Activated T-helper 17 cell treated with anti-CD3 and anti-CD28 coated beads, Interleukin-2, amount 50 U/mL, for 72 hours (primary cell): ENCODE results near the gene NCKAP5. TPM values are rescaled to one million over a fixed set of nuclear protein-coding genes. Genes with fewer than 3 reads are reported as not detected.

Experiments
- ATAC-seq: fragments of 150-1000 bp; cut with Tn5 transposase; replicated peaks from 2 replicates; pipeline ENCODE4 v1.10.0; 2021; ENCODE audit warnings: mild to moderate bottlenecking, moderate library complexity
- H3K27ac Mint-ChIP-seq: one replicate; pipeline ENCODE4 v1.8.0; 2022; ENCODE audit warnings: mixed read lengths
- H3K27me3 Mint-ChIP-seq: one replicate; pipeline ENCODE4 v1.8.0; 2022; ENCODE audit warnings: mixed read lengths
- H3K36me3 Mint-ChIP-seq: one replicate; pipeline ENCODE4 v1.8.0; 2022; ENCODE audit warnings: low read depth, mild to moderate bottlenecking, mixed read lengths
- H3K4me1 Mint-ChIP-seq: one replicate; pipeline ENCODE4 v1.8.0; 2022; ENCODE audit warnings: mixed read lengths
- H3K4me3 Mint-ChIP-seq: one replicate; pipeline ENCODE4 v1.8.0; 2022; ENCODE audit warnings: mild to moderate bottlenecking, mixed read lengths
- H3K9me3 Mint-ChIP-seq: one replicate; pipeline ENCODE4 v1.8.0; 2022; ENCODE audit warnings: mixed read lengths
- total RNA-seq, 2 donors: library from RNA; stranded (reverse); gene quantifications; one replicate each; pipeline ENCODE4 v1.2.3, GENCODE V29; 2022

NCKAP5 gene
- total RNA-seq, 2 donors from 2014 or later = not detected

GRCh38 chr2:132958887-132959286 lies 609.4 kb downstream of the NCKAP5 start:
- Mint-ChIP-seq H3K27ac (no peak overlapping the region), H3K4me1 (no peaks in the 10 kb centered on the region), H3K4me3 (no peak overlapping the region), H3K9me3 (peaks cover 10% of the 10 kb centered on the region), H3K27me3 (peaks cover 5% of the 10 kb centered on the region), H3K36me3 (no peaks in the 10 kb centered on the region)
- ATAC-seq = no peak

GRCh38 chr2:132955871-132956615 lies 612.2 kb downstream of the NCKAP5 start:
- H3K27me3 Mint-ChIP-seq = peaks cover 5% of the 10 kb centered on the region
- H3K4me1 Mint-ChIP-seq = no peaks in the 10 kb centered on the region
- H3K27ac Mint-ChIP-seq = no peak overlapping the region
- H3K36me3 Mint-ChIP-seq = no peaks in the 10 kb centered on the region
- no peak for ATAC-seq
- H3K9me3 Mint-ChIP-seq = peaks cover 14% of the 10 kb centered on the region
- H3K4me3 Mint-ChIP-seq = no peak overlapping the region

- Mint-ChIP-seq H3K27me3 (no peaks in the 10 kb centered on the region), H3K4me1 (no peaks in the 10 kb centered on the region), H3K27ac (no peak overlapping the region), H3K4me3 (no peak overlapping the region), H3K36me3 (no peaks in the 10 kb centered on the region), H3K9me3 (peaks cover 14% of the 10 kb centered on the region)
- no peak for ATAC-seq
Measured at GRCh38 chr2:132953771-132954170, 614.5 kb downstream of the NCKAP5 start.

- no peaks in the 10 kb centered on the region for H3K27me3 Mint-ChIP-seq
- H3K27ac Mint-ChIP-seq = no peak overlapping the region
- H3K36me3 Mint-ChIP-seq = no peaks in the 10 kb centered on the region
- no peaks in the 10 kb centered on the region for H3K4me1 Mint-ChIP-seq
- H3K9me3 Mint-ChIP-seq = peaks cover 12% of the 10 kb centered on the region
- no peak for ATAC-seq
- H3K4me3 Mint-ChIP-seq = no peak overlapping the region
Measured at GRCh38 chr2:132951008-132951714, 617.1 kb downstream of the NCKAP5 start.

GRCh38 chr2:132949108-132949507 lies 619.2 kb downstream of the NCKAP5 start:
- Mint-ChIP-seq H3K27me3 (no peaks in the 10 kb centered on the region), H3K27ac (no peak overlapping the region), H3K4me3 (no peak overlapping the region), H3K4me1 (no peaks in the 10 kb centered on the region), H3K36me3 (no peaks in the 10 kb centered on the region), H3K9me3 (peaks cover 9% of the 10 kb centered on the region)
- ATAC-seq = no peak

- H3K27me3 Mint-ChIP-seq = no peaks in the 10 kb centered on the region
- H3K36me3 Mint-ChIP-seq = no peaks in the 10 kb centered on the region
- ATAC-seq = no peak
- H3K27ac Mint-ChIP-seq = no peak overlapping the region
- H3K4me3 Mint-ChIP-seq = no peak overlapping the region
- no peaks in the 10 kb centered on the region for H3K4me1 Mint-ChIP-seq
- H3K9me3 Mint-ChIP-seq = peaks cover 5% of the 10 kb centered on the region
Measured at GRCh38 chr2:132948211-132948610, 620.1 kb downstream of the NCKAP5 start.

GRCh38 chr2:132943829-132944228 lies 624.4 kb downstream of the NCKAP5 start:
- no peak overlapping the region for H3K4me3 Mint-ChIP-seq
- H3K9me3 Mint-ChIP-seq = peaks cover 5% of the 10 kb centered on the region
- H3K4me1 Mint-ChIP-seq = no peaks in the 10 kb centered on the region
- no peak overlapping the region for H3K27ac Mint-ChIP-seq
- H3K27me3 Mint-ChIP-seq = no peaks in the 10 kb centered on the region
- ATAC-seq = no peak
- no peaks in the 10 kb centered on the region for H3K36me3 Mint-ChIP-seq

GRCh38 chr2:132941296-132942020 lies 626.8 kb downstream of the NCKAP5 start:
- Mint-ChIP-seq H3K36me3 (no peaks in the 10 kb centered on the region), H3K4me3 (no peak overlapping the region), H3K27ac (no peak overlapping the region), H3K4me1 (no peaks in the 10 kb centered on the region), H3K27me3 (no peaks in the 10 kb centered on the region), H3K9me3 (no peaks in the 10 kb centered on the region)
- no peak for ATAC-seq

- H3K4me1 Mint-ChIP-seq = no peaks in the 10 kb centered on the region
- no peak overlapping the region for H3K4me3 Mint-ChIP-seq
- H3K36me3 Mint-ChIP-seq = no peaks in the 10 kb centered on the region
- no peak for ATAC-seq
- no peaks in the 10 kb centered on the region for H3K9me3 Mint-ChIP-seq
- H3K27me3 Mint-ChIP-seq = no peaks in the 10 kb centered on the region
- H3K27ac Mint-ChIP-seq = no peak overlapping the region
Measured at GRCh38 chr2:132937629-132938028, 630.6 kb downstream of the NCKAP5 start.

- no peak for ATAC-seq
- no peak overlapping the region for H3K27ac Mint-ChIP-seq
- H3K4me3 Mint-ChIP-seq = no peak overlapping the region
- H3K36me3 Mint-ChIP-seq = no peaks in the 10 kb centered on the region
- H3K4me1 Mint-ChIP-seq = no peaks in the 10 kb centered on the region
- no peaks in the 10 kb centered on the region for H3K27me3 Mint-ChIP-seq
- H3K9me3 Mint-ChIP-seq = no peaks in the 10 kb centered on the region
Measured at GRCh38 chr2:132936791-132937190, 631.5 kb downstream of the NCKAP5 start.

GRCh38 chr2:132936261-132936660 lies 632.0 kb downstream of the NCKAP5 start:
- H3K9me3 Mint-ChIP-seq = no peaks in the 10 kb centered on the region
- H3K27ac Mint-ChIP-seq = no peak overlapping the region
- H3K4me3 Mint-ChIP-seq = no peak overlapping the region
- no peaks in the 10 kb centered on the region for H3K27me3 Mint-ChIP-seq
- H3K36me3 Mint-ChIP-seq = no peaks in the 10 kb centered on the region
- no peaks in the 10 kb centered on the region for H3K4me1 Mint-ChIP-seq
- ATAC-seq = no peak

- ATAC-seq = no peak
- H3K36me3 Mint-ChIP-seq = no peaks in the 10 kb centered on the region
- H3K27ac Mint-ChIP-seq = no peak overlapping the region
- H3K4me3 Mint-ChIP-seq = no peak overlapping the region
- H3K4me1 Mint-ChIP-seq = no peaks in the 10 kb centered on the region
- no peaks in the 10 kb centered on the region for H3K9me3 Mint-ChIP-seq
- no peaks in the 10 kb centered on the region for H3K27me3 Mint-ChIP-seq
Measured at GRCh38 chr2:132929786-132930185, 638.5 kb downstream of the NCKAP5 start.

- no peak for ATAC-seq
- Mint-ChIP-seq H3K4me3 (no peak overlapping the region), H3K27me3 (no peaks in the 10 kb centered on the region), H3K36me3 (no peaks in the 10 kb centered on the region), H3K27ac (no peak overlapping the region), H3K4me1 (no peaks in the 10 kb centered on the region), H3K9me3 (no peaks in the 10 kb centered on the region)
Measured at GRCh38 chr2:132923787-132924186, 644.5 kb downstream of the NCKAP5 start.

GRCh38 chr2:132915812-132916549 lies 652.3 kb downstream of the NCKAP5 start:
- H3K4me1 Mint-ChIP-seq = no peaks in the 10 kb centered on the region
- no peaks in the 10 kb centered on the region for H3K27me3 Mint-ChIP-seq
- H3K4me3 Mint-ChIP-seq = no peak overlapping the region
- H3K27ac Mint-ChIP-seq = no peak overlapping the region
- no peak for ATAC-seq
- H3K9me3 Mint-ChIP-seq = no peaks in the 10 kb centered on the region
- H3K36me3 Mint-ChIP-seq = no peaks in the 10 kb centered on the region
